Measurements from ENCODE around the gene NXT1. TPM values are rescaled to one million over a fixed set of nuclear protein-coding genes. Genes with fewer than 3 reads are reported as not detected.

The NXT1 gene
- total and polyA plus RNA-seq, 2 of the 4 experiments (the other 2 are of a cell fraction), result 23.6 to 25.5 TPM

GRCh38 chr20:23315099-23315498 lies 35.5 kb upstream of the NXT1 start:
- no peak for ATAC-seq (ENCODE audit: low read depth)
- Histone ChIP-seq H3K18ac (ENCODE audit: low read depth, low read length) (no peak overlapping the region), H2BK20ac (ENCODE audit: low read depth, low read length) (no peak overlapping the region), H4K20me1 (ENCODE audit: insufficient read depth, low read length) (no peaks in the 10 kb centered on the region), H2BK5ac (ENCODE audit: low read depth, low read length, poor library complexity, severe bottlenecking) (no peak overlapping the region), H2AK9ac (replicated peaks; ENCODE audit: low read depth, low read length, poor library complexity) (no peak overlapping the region), H3K27ac (ENCODE audit: insufficient read depth, low read length) (no peak overlapping the region), H2AK5ac (ENCODE audit: low read depth, low read length) (no peak overlapping the region), H3K79me1 (ENCODE audit: low read depth in 1 of 2, low read length in 2 of 2) (no peaks in the 10 kb centered on the region), H3K9me3 (ENCODE audit: control insufficient read depth, insufficient read depth, low read length) (no peaks in the 10 kb centered on the region), H3K4ac (ENCODE audit: low read depth, low read length) (no peak overlapping the region), H3K4me2 (ENCODE audit: low read depth, low read length) (no peak overlapping the region), H3K36me3 (ENCODE audit: control insufficient read depth, insufficient read depth, low read length) (no peaks in the 10 kb centered on the region), H4K5ac (ENCODE audit: low read depth, low read length) (no peak overlapping the region), H2AFZ (replicated peaks; ENCODE audit: low read length, poor library complexity) (no peak overlapping the region), H3K14ac (replicated peaks; ENCODE audit: low read depth, low read length) (no peak overlapping the region), H2BK120ac (ENCODE audit: low read depth, low read length) (no peak overlapping the region), H3K9ac (ENCODE audit: low read depth, low read length) (no peak overlapping the region), H3K4me3 (ENCODE audit: insufficient read depth, low read depth, low read length) (no peak overlapping the region), H3K23ac (ENCODE audit: low read depth, low read length) (no peak overlapping the region), H2BK15ac (ENCODE audit: low read depth, low read length) (no peak overlapping the region), H4K8ac (ENCODE audit: low read depth in 2 of 2, low read length in 2 of 2) (no peak overlapping the region), H3K56ac (ENCODE audit: extremely low read depth, insufficient read depth, low read length) (no peak overlapping the region), H3K27me3 (ENCODE audit: control insufficient read depth, insufficient read depth, low read length) (peaks cover 8% of the 10 kb centered on the region), H3K4me1 (ENCODE audit: control insufficient read depth, insufficient read depth, low read length) (no peaks in the 10 kb centered on the region), H3K9me1 (ENCODE audit: insufficient read depth, low read length) (no peaks in the 10 kb centered on the region), H4K91ac (ENCODE audit: insufficient read depth, low read depth, low read length) (no peak overlapping the region)
- in situ Hi-C loops (cut with MboI; ENCODE audit: low sequenced_read_pairs), result no loop called here
- intact Hi-C loops (cut with micrococcal nuclease), result no loop called here
- CTCF ChIA-PET, result no interaction called here
- no TSS peak for BruUV-seq (replicated peaks)
- POLR2A ChIA-PET (ENCODE audit: unreplicated experiment), result no interaction called here
- WGBS, 2 experiments (ENCODE audit: extremely low coverage in 2 of 2, insufficient read length in 1 of 2), result no CpG with 5 or more reads among the region's 9 CpGs
- no peak for DNase-seq
- TF ChIP-seq CTCF (conservative IDR thresholded peaks at IDR 0.05; ENCODE audit: low read depth, low read length) (no peak), MXI1 (IDR thresholded peaks at IDR 0.05; ENCODE audit: borderline replicate concordance, low read depth, low read length) (no peak), RAD21 (IDR thresholded peaks at IDR 0.05; ENCODE audit: low read length) (no peak), USF2 (IDR thresholded peaks at IDR 0.05; ENCODE audit: low read depth, low read length) (no peak), FOS (IDR thresholded peaks at IDR 0.05; ENCODE audit: low read depth, low read length) (no peak), MAFK (IDR thresholded peaks at IDR 0.05; ENCODE audit: low read depth, low read length) (no peak), RCOR1 (IDR thresholded peaks at IDR 0.05; ENCODE audit: insufficient replicate concordance, low read length) (no peak), MAZ (IDR thresholded peaks at IDR 0.05; ENCODE audit: borderline replicate concordance, low read depth, low read length) (no peak), ELK1 (IDR thresholded peaks at IDR 0.05; ENCODE audit: borderline replicate concordance, low read depth, low read length) (no peak), SMC3 (IDR thresholded peaks at IDR 0.05; ENCODE audit: low read depth, low read length) (no peak), NFE2L2 (IDR thresholded peaks at IDR 0.05; ENCODE audit: low read depth, low read length) (no peak), POLR2A (IDR thresholded peaks at IDR 0.05; ENCODE audit: low read depth, low read length) (no peak), CHD1 (IDR thresholded peaks at IDR 0.05; ENCODE audit: low read depth, low read length) (no peak), RFX5 (IDR thresholded peaks at IDR 0.05; ENCODE audit: low read depth, low read length) (no peak), CEBPB (IDR thresholded peaks at IDR 0.05; ENCODE audit: low read depth, low read length) (no peak), BHLHE40 (IDR thresholded peaks at IDR 0.05; ENCODE audit: low read depth, low read length) (no peak)
- dilution Hi-C loops (cut with HindIII; ENCODE audit: low sequenced_read_pairs, unreplicated experiment), result no loop called here

Data from IMR-90 (cell line).